BE2C (cell line): Measurements from ENCODE around the gene MTG2.

Experiments
- DNase-seq: peaks from one replicate; pipeline ENCODE4 v3.0.0-alpha.2; 2020
- H3K27me3 ChIP-seq: fragments of 250-450 bp; sonication (Bioruptor Pico); 2 replicates; pipeline ENCODE4 v1.5.1; 2020; ENCODE audit warnings: mild to moderate bottlenecking
- H3K36me3 ChIP-seq: fragments of 250-450 bp; sonication (Bioruptor Pico); 2 replicates; pipeline ENCODE4 v1.5.1; 2020; ENCODE audit warnings: mild to moderate bottlenecking
- H3K4me1 ChIP-seq: fragments of 250-450 bp; sonication (Bioruptor Pico); 2 replicates; pipeline ENCODE4 v1.5.1; 2020
- H3K4me3 ChIP-seq: 2 replicates; pipeline ENCODE4 v1.5.1; 2011; ENCODE audit warnings: low read depth, low read length
- H3K9me3 ChIP-seq: fragments of 250-450 bp; sonication (Bioruptor Pico); 2 replicates; pipeline ENCODE4 v1.5.1; 2020
- CTCF ChIP-seq: IDR thresholded peaks from 2 replicates; pipeline ENCODE4 v1.5.1; 2012; ENCODE audit warnings: mild to moderate bottlenecking, low read depth, low read length

The MTG2 gene

DNA sequence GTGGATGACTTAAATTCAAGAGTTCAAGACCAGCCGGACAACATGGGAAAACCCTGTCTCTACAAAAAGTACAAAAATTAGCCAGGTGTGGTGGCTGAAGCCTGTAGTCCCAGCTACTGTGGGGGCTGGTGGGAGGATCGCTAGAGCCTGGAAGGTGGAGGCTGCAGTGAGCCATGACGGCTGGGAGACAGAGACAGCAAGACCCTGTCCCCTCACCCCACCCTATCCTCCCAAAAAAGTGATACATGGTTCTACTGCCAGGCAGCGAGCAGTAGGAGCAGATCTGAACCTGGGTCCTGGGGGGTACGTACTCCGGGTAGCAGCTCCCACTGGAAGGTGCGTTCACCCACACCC lies 41.8 kb upstream of the MTG2 start:
- H3K4me1 ChIP-seq, result peaks cover 18% of the 10 kb centered on the region
- no peak for DNase-seq
- H3K9me3 ChIP-seq, result no peaks in the 10 kb centered on the region
- no peak for TF ChIP-seq CTCF
- peaks cover 69% of the 10 kb centered on the region for H3K36me3 ChIP-seq
- no peaks in the 10 kb centered on the region; the same call in 1 of the 2 replicates for H3K27me3 ChIP-seq
- H3K4me3 ChIP-seq, result peak overlapping the region; percentile 91

- Histone ChIP-seq H3K27me3 (no peaks in the 10 kb centered on the region; the same call in 1 of the 2 replicates), H3K4me1 (peaks cover 18% of the 10 kb centered on the region), H3K4me3 (peak overlapping the region; percentile 91), H3K36me3 (peaks cover 63% of the 10 kb centered on the region), H3K9me3 (no peaks in the 10 kb centered on the region)
- TF ChIP-seq CTCF, result peak; percentile 69
- DNase-seq, result no peak
Measured at GRCh38 chr20:62141397-62142251, 41.2 kb upstream of the MTG2 start.

GRCh38 chr20:62142252-62143080 lies 40.4 kb upstream of the MTG2 start:
- no peak for DNase-seq
- TF ChIP-seq CTCF, result no peak
- H3K36me3 ChIP-seq, result peaks cover 63% of the 10 kb centered on the region
- H3K4me3 ChIP-seq, result peak overlapping the region; percentile 91
- no peaks in the 10 kb centered on the region; the same call in 1 of the 2 replicates for H3K27me3 ChIP-seq
- no peaks in the 10 kb centered on the region for H3K9me3 ChIP-seq
- H3K4me1 ChIP-seq, result peaks cover 18% of the 10 kb centered on the region

DNA sequence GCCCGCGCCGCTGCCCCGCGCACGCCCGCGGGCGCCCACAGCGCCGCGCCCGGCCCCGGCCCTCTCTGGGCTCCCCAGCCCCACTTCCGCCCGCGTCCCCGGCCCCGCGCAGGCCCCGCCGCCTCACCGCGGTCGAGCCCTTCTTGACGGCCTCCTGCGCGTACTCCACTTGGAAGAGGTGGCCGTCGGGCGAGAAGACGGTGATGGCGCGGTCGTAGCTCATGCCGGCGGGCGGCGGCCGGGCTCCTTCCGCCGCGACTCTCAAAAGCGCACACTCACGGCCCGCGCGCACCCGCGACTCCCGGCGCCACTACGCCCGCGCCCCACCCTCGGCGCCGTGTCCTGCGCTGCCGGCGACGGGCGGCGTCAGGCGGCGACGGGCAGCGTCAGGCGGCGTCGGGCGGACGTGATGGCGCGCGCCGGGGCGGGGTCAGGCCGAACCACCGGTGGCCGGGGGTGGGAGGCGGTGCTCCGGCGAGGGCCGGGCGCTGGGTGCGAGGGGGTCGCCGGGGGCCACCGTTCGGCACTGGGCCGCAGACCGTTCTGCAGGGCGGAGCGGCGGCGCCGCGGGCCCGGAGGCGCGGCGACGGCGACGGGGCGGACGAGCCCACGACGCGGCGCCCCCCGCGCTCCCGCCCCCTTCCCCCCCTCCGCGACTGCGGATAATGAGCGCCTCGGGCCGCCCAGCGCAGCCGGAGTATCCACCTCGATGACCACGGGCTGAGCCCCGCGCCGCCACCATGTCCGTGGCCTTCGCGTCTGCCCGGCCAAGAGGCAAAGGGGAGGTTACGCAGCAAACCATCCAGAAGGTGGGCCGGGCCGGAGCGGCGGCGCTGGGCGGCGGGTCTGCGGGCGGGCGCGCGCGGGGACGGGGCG lies 39.5 kb upstream of the MTG2 start, which contains the start of the genes PSMA7 and SS18L1:
Gene PSMA7 (minus strand): TSS at position 314 of the 876 bp plus-strand sequence. CDS start 91 bp downstream, at position 223.
Gene SS18L1 (plus strand): TSS at position 689 of the 876 bp plus-strand sequence. CDS start 52 bp downstream, at position 741.
- no peaks in the 10 kb centered on the region; the same call in 1 of the 2 replicates for H3K27me3 ChIP-seq
- H3K36me3 ChIP-seq, result peaks cover 55% of the 10 kb centered on the region
- TF ChIP-seq CTCF, result no peak
- no peaks in the 10 kb centered on the region for H3K9me3 ChIP-seq
- peak within 1 kb of the TSS; percentile 91 for H3K4me3 ChIP-seq
- peaks cover 18% of the 10 kb centered on the region for H3K4me1 ChIP-seq
- peak; percentile 90 for DNase-seq

GRCh38 chr20:62143957-62144825 lies 38.6 kb upstream of the MTG2 start:
- TF ChIP-seq CTCF, result no peak
- Histone ChIP-seq H3K4me3 (peak overlapping the region; percentile 91), H3K27me3 (no peaks in the 10 kb centered on the region; the same call in 1 of the 2 replicates), H3K36me3 (peaks cover 46% of the 10 kb centered on the region), H3K4me1 (peaks cover 20% of the 10 kb centered on the region), H3K9me3 (no peaks in the 10 kb centered on the region)
- DNase-seq, result peak; percentile 70
